SU-DHL-6 (cell line): ENCODE measurements around the gene PROX1.

Experiments
- H2AFZ ChIP-seq: fragments of 200-600 bp; sonication (generic); 2 replicates; pipeline ENCODE4 v1.6.1; 2014; ENCODE audit warnings: low read depth, mild to moderate bottlenecking, moderate library complexity, mixed read lengths, antibody characterized with exemption, low read length; ENCODE audit not compliant: severe bottlenecking
- H3F3A ChIP-seq: fragments of 200-600 bp; shearing (Covaris generic); 2 replicates; pipeline ENCODE4 v1.6.0; 2016; ENCODE audit warnings: antibody characterized with exemption, mild to moderate bottlenecking; ENCODE audit not compliant: insufficient read depth
- H3K27ac ChIP-seq: fragments of 200-600 bp; sonication (generic); 2 replicates; pipeline ENCODE4 v1.5.1; 2016; ENCODE audit warnings: low read depth, mild to moderate bottlenecking, low read length, moderate library complexity, mixed read lengths
- H3K27me3 ChIP-seq: fragments of 200-600 bp; sonication (generic), shearing (Covaris generic); 2 replicates; pipeline ENCODE4 v1.6.0; 2014; ENCODE audit warnings: mild to moderate bottlenecking, low read length
- H3K36me3 ChIP-seq: fragments of 200-600 bp; sonication (generic); 2 replicates; pipeline ENCODE4 v1.6.1; 2014; ENCODE audit warnings: mild to moderate bottlenecking, low read length, mixed read lengths
- H3K4me2 ChIP-seq: fragments of 300-600, 200-600 bp; shearing (Covaris generic), sonication (generic); 2 replicates; pipeline ENCODE4 v1.6.0; 2014; ENCODE audit warnings: low read length, low read depth, mild to moderate bottlenecking; ENCODE audit not compliant: poor library complexity, severe bottlenecking
- H3K4me3 ChIP-seq: fragments of 200-600 bp; sonication (generic); 2 replicates; pipeline ENCODE4 v1.5.1; 2014; ENCODE audit warnings: antibody characterized with exemption, low read length, mild to moderate bottlenecking, mixed read lengths; ENCODE audit not compliant: insufficient read depth, poor library complexity, severe bottlenecking
- H3K79me2 ChIP-seq: fragments of 200-600 bp; sonication (generic); 2 replicates; pipeline ENCODE4 v1.6.1; 2014; ENCODE audit warnings: mild to moderate bottlenecking, low read length, moderate library complexity; ENCODE audit not compliant: insufficient read depth
- H3K9ac ChIP-seq: fragments of 200-600 bp; sonication (generic); 2 replicates; pipeline ENCODE4 v1.7.0; 2014; ENCODE audit warnings: mild to moderate bottlenecking, low read length
- H3K9me2 ChIP-seq: fragments of 200-600 bp; sonication (generic); replicated peaks from 2 replicates; pipeline ENCODE4 v1.6.1; 2014; ENCODE audit warnings: low read length; ENCODE audit not compliant: insufficient read depth
- H3K9me3 ChIP-seq: fragments of 200-600 bp; sonication (generic); 2 replicates; pipeline ENCODE4 v1.6.1; 2014; ENCODE audit warnings: low read length, mixed read lengths; ENCODE audit not compliant: insufficient read depth
- H4K20me1 ChIP-seq: fragments of 200-600 bp; sonication (generic); 2 replicates; pipeline ENCODE4 v1.6.1; 2014; ENCODE audit warnings: low read depth, mild to moderate bottlenecking, antibody characterized with exemption, low read length, moderate library complexity, mixed read lengths
- EZH2phosphoT487 ChIP-seq: fragments of 200-600 bp; sonication (generic), shearing (Covaris generic); conservative IDR thresholded peaks from 2 replicates; pipeline ENCODE4 v1.6.1; 2018; ENCODE audit warnings: mild to moderate bottlenecking, antibody characterized with exemption, low read length, moderate library complexity, mixed read lengths
- TF ChIP-seq, protein P1 (sequence below): fragments of 200-600 bp; sonication (generic); IDR thresholded peaks from one replicate; pipeline ENCODE4 v1.5.1; 2017; ENCODE audit warnings: antibody characterized with exemption, mild to moderate bottlenecking, low read length, moderate library complexity; ENCODE audit not compliant: insufficient read depth, poor library complexity, severe bottlenecking

Gene PROX1

GRCh38 chr1:213997772-213998107, 10.0 kb downstream of the PROX1 start:
- H3K9me3 ChIP-seq = no peaks in the 10 kb centered on the region
- H3K9ac ChIP-seq = no peak overlapping the region
- no peak overlapping the region for H3K27ac ChIP-seq
- H3K27me3 ChIP-seq = no peaks in the 10 kb centered on the region
- no peak overlapping the region for H3K4me2 ChIP-seq
- H4K20me1 ChIP-seq = no peaks in the 10 kb centered on the region
- H2AFZ ChIP-seq = no peak overlapping the region
- no peak for TF ChIP-seq EZH2phosphoT487
- TF ChIP-seq, protein P1, sequence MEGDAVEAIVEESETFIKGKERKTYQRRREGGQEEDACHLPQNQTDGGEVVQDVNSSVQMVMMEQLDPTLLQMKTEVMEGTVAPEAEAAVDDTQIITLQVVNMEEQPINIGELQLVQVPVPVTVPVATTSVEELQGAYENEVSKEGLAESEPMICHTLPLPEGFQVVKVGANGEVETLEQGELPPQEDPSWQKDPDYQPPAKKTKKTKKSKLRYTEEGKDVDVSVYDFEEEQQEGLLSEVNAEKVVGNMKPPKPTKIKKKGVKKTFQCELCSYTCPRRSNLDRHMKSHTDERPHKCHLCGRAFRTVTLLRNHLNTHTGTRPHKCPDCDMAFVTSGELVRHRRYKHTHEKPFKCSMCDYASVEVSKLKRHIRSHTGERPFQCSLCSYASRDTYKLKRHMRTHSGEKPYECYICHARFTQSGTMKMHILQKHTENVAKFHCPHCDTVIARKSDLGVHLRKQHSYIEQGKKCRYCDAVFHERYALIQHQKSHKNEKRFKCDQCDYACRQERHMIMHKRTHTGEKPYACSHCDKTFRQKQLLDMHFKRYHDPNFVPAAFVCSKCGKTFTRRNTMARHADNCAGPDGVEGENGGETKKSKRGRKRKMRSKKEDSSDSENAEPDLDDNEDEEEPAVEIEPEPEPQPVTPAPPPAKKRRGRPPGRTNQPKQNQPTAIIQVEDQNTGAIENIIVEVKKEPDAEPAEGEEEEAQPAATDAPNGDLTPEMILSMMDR = no peak
- no peaks in the 10 kb centered on the region for H3K79me2 ChIP-seq
- H3K4me3 ChIP-seq = no peak overlapping the region
- no peaks in the 10 kb centered on the region for H3F3A ChIP-seq
- H3K9me2 ChIP-seq = no peaks in the 10 kb centered on the region
- no peaks in the 10 kb centered on the region for H3K36me3 ChIP-seq

GRCh38 chr1:213998785-213999184, 11.0 kb downstream of the PROX1 start:
- Histone ChIP-seq H3K9ac (no peak overlapping the region), H3K9me2 (no peaks in the 10 kb centered on the region), H2AFZ (no peak overlapping the region), H3F3A (no peaks in the 10 kb centered on the region), H3K79me2 (no peaks in the 10 kb centered on the region), H3K4me2 (no peak overlapping the region), H3K9me3 (no peaks in the 10 kb centered on the region), H3K27me3 (no peaks in the 10 kb centered on the region), H3K36me3 (no peaks in the 10 kb centered on the region), H3K4me3 (no peak overlapping the region), H4K20me1 (no peaks in the 10 kb centered on the region), H3K27ac (no peak overlapping the region)
- TF ChIP-seq EZH2phosphoT487 = no peak
- TF ChIP-seq, protein P1 = no peak

DNA sequence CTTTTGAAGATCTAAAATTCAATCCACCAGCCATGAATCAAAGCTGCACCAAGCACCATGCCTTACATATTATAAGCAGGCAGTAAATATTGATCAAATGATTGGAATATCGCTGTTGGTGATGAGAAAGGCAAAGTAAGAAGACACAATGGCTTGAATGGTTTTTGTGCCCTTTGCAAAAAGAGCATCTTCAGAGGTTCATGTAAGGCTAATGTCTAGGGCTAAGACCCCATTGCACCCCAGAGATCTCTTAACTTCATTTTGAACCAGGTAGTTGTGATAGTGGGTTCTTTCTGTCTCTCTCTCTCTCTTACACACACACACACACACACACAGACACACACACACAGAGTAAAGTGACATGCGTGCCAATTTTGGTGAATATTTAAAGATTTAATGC, 12.0 kb downstream of the PROX1 start:
- TF ChIP-seq, protein P1 = no peak
- no peak for TF ChIP-seq EZH2phosphoT487
- Histone ChIP-seq H3K4me2 (no peak overlapping the region), H3K9ac (no peak overlapping the region), H3K27ac (no peak overlapping the region), H3K4me3 (no peak overlapping the region), H3K36me3 (no peaks in the 10 kb centered on the region), H2AFZ (no peak overlapping the region), H3K9me3 (no peaks in the 10 kb centered on the region), H4K20me1 (no peaks in the 10 kb centered on the region), H3K9me2 (no peaks in the 10 kb centered on the region), H3K27me3 (no peaks in the 10 kb centered on the region), H3F3A (no peaks in the 10 kb centered on the region), H3K79me2 (no peaks in the 10 kb centered on the region)

DNA sequence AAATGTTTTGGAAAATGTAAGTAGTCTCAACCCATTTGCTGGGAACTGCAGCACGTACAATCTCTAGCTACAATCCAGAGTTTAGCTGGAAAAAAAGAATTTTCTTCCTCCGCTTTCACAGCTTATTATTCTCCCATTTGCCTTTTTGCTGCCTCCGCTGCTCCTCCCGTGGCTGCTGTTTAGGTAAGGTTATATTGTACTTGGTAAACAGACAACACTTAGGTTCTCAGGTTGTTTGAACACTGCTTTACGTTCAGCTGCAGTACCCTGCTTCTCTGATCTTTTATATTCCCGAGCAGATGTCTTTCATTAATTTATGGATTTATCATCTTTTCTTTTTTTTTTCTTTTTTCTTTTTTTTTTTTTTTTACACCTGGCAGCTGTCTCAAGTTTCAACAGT, 14.3 kb downstream of the PROX1 start:
- no peaks in the 10 kb centered on the region for H3K27me3 ChIP-seq
- no peak overlapping the region for H3K9ac ChIP-seq
- H3K9me3 ChIP-seq = no peaks in the 10 kb centered on the region
- H3K79me2 ChIP-seq = no peaks in the 10 kb centered on the region
- no peak overlapping the region for H3K4me2 ChIP-seq
- H3K36me3 ChIP-seq = no peaks in the 10 kb centered on the region
- H3K4me3 ChIP-seq = no peak overlapping the region
- H2AFZ ChIP-seq = no peak overlapping the region
- TF ChIP-seq, protein P1 = no peak
- no peaks in the 10 kb centered on the region for H3F3A ChIP-seq
- no peak overlapping the region for H3K27ac ChIP-seq
- H3K9me2 ChIP-seq = no peaks in the 10 kb centered on the region
- no peaks in the 10 kb centered on the region for H4K20me1 ChIP-seq
